T-cell (primary cell): ENCODE results near the gene CACNA1E. TPM values are rescaled to one million over a fixed set of nuclear protein-coding genes. Genes with fewer than 3 reads are reported as not detected.

Experiments used
- ATAC-seq, 4 experiments: fragments of 200-7000 bp in 3 of 4; fragments of 150-1000 bp in 1 of 4; cut with Tn5 transposase; replicated peaks in 1 of 4; 1 replicate in 3 of 4; 2 replicates in 1 of 4; pipeline ENCODE4 v1.10.0; 2021; ENCODE audit warnings: moderate library complexity in 3 of 4, mild to moderate bottlenecking in 2 of 4, moderate number of reproducible peaks in 1 of 4
- CTCF ChIA-PET, 2 donors: fragments of 300-600 bp; sonication (Branson Sonifier 250); formaldehyde crosslinking; loops; one replicate each; lab custom pipeline; 2022; ENCODE audit warnings: antibody characterized with exemption in 2 of 2; lab: Charles Lee
- POLR2A ChIA-PET, 2 donors: fragments of 300-600 bp; sonication (Branson Sonifier 250); formaldehyde crosslinking; loops; one replicate each; lab custom pipeline; 2022; ENCODE audit warnings: antibody characterized with exemption in 2 of 2; lab: Charles Lee
- DNase-seq, 35 experiments: peaks; one replicate each; pipeline versions ENCODE4 v3.0.0 to v3.0.0-alpha.2; 2013 to 2023
- H3K27ac ChIP-seq: one replicate; pipeline ENCODE4 v1.5.1; 2013; ENCODE audit warnings: low read length
- H3K27me3 ChIP-seq, 2 experiments: replicated peaks in 1 of 2; 1 replicate in 1 of 2; 2 replicates in 1 of 2; pipeline versions ENCODE4 v1.6.1 to v1.7.0; 2013; ENCODE audit warnings: low read length in 1 of 2, mixed read lengths in 1 of 2; ENCODE audit not compliant: control insufficient read depth in 2 of 2, insufficient read depth in 2 of 2; ENCODE audit errors: extremely low read depth in 1 of 2
- H3K36me3 ChIP-seq, 2 donors: 1 replicate in 1 of 2; 2 replicates in 1 of 2; pipeline versions ENCODE4 v1.6.1 to v1.7.0; 2013; ENCODE audit warnings: low read length in 1 of 2; ENCODE audit not compliant: control insufficient read depth in 2 of 2, insufficient read depth in 1 of 2; ENCODE audit errors: extremely low read depth in 1 of 2
- H3K4me1 ChIP-seq, 2 experiments: 1 replicate in 1 of 2; 2 replicates in 1 of 2; pipeline versions ENCODE4 v1.6.1 to v1.7.0; 2013; ENCODE audit warnings: low read length in 2 of 2, mixed read lengths in 1 of 2; ENCODE audit not compliant: insufficient read depth in 2 of 2, control insufficient read depth in 1 of 2; ENCODE audit errors: extremely low read depth in 1 of 2
- H3K4me3 ChIP-seq, 2 donors: 1 replicate in 1 of 2; 2 replicates in 1 of 2; pipeline versions ENCODE4 v1.5.1 to v1.7.0; 2013; ENCODE audit warnings: mild to moderate bottlenecking in 2 of 2, low read length in 1 of 2, moderate library complexity in 1 of 2; ENCODE audit not compliant: control insufficient read depth in 1 of 2; ENCODE audit errors: extremely low read depth in 1 of 2
- H3K9me3 ChIP-seq: 2 replicates; pipeline ENCODE4 v1.7.0; 2013
- H3K27ac Mint-ChIP-seq, 2 donors: one replicate each; pipeline ENCODE4 v1.8.0; 2020 to 2021; ENCODE audit warnings: mild to moderate bottlenecking in 2 of 2, mixed read lengths in 2 of 2
- H3K27me3 Mint-ChIP-seq, 2 donors: one replicate each; pipeline ENCODE4 v1.8.0; 2021 to 2022; ENCODE audit warnings: mixed read lengths in 2 of 2
- H3K36me3 Mint-ChIP-seq: one replicate; pipeline ENCODE4 v1.8.0; 2021; ENCODE audit warnings: mixed read lengths
- H3K4me1 Mint-ChIP-seq, 3 donors: one replicate each; pipeline ENCODE4 v1.8.0; 2020 to 2022; ENCODE audit warnings: mixed read lengths in 3 of 3, mild to moderate bottlenecking in 1 of 3
- H3K4me3 Mint-ChIP-seq, 3 donors: one replicate each; pipeline ENCODE4 v1.8.0; 2020 to 2022; ENCODE audit warnings: mild to moderate bottlenecking in 3 of 3, mixed read lengths in 3 of 3, moderate library complexity in 3 of 3
- H3K9me3 Mint-ChIP-seq, 3 donors: one replicate each; pipeline ENCODE4 v1.8.0; 2020 to 2022; ENCODE audit warnings: mixed read lengths in 3 of 3
- WGBS: methylation state at CpG from one replicate; pipeline ENCODE4 v1.1.5; 2013; ENCODE audit warnings: missing lambda C conversion rate; ENCODE audit not compliant: insufficient coverage; 5-methylcytosine and 5-hydroxymethylcytosine counted together
- total RNA-seq, 35 experiments: library from RNA in 6 of 35; stranded (reverse) in 6 of 35; fragments of 120-200 nt in 1 of 35; gene quantifications; one replicate each; pipeline versions ENCODE4 v1.2.1 to v1.2.4 and lab custom pipeline; 2013 to 2026

The CACNA1E gene
- total RNA-seq, 5 donors from 2014 or later (not counting 1 experiment from before 2014, with no cell fraction given): 0.03 to 0.10 (median 0.03) TPM; not detected in 2

DNA sequence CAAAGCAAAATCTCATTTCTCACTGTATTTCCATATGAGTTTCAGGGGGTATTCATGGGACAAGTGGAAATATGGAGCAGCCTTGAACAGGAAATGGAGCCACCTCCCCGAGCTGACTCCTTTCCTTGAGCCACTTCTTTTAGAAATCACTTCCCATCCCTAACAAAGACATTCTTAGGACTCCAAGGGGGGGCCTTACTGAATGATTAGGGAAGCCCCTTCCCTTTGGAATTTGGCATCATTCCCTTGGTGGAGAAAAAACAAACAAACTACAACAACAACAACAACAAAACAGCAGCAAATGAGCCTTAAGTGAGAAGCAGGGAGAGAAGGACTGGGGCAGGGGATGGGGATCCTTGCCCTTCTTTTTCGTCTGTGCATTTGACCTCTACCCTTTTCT, 299.9 kb downstream of the CACNA1E start:
- H3K4me1 Mint-ChIP-seq: no peaks in the 10 kb centered on the region
- no peak overlapping the region for H3K4me3 Mint-ChIP-seq
- CTCF ChIA-PET: no interaction called here
- no peak overlapping the region for H3K27ac Mint-ChIP-seq
- peaks cover 0 to 13% of the 10 kb centered on the region in 2 experiments for H3K27me3 ChIP-seq
- no peaks in the 10 kb centered on the region for H3K9me3 ChIP-seq
- ATAC-seq: no peak
- H3K4me3 ChIP-seq: no peak overlapping the region
- POLR2A ChIA-PET: no interaction called here
- peaks cover 0 to 5% (median 0%) of the 10 kb centered on the region in 3 donors for H3K9me3 Mint-ChIP-seq
- H3K27ac ChIP-seq: no peak overlapping the region
- DNase-seq: no peak
- no peaks in the 10 kb centered on the region for H3K4me1 ChIP-seq
- H3K36me3 Mint-ChIP-seq: no peaks in the 10 kb centered on the region
- WGBS: no CpG with 5 or more reads among the region's 2 CpGs
- H3K27me3 Mint-ChIP-seq: peaks cover 16 to 18% of the 10 kb centered on the region in 2 donors
- no peaks in the 10 kb centered on the region for H3K36me3 ChIP-seq

DNA sequence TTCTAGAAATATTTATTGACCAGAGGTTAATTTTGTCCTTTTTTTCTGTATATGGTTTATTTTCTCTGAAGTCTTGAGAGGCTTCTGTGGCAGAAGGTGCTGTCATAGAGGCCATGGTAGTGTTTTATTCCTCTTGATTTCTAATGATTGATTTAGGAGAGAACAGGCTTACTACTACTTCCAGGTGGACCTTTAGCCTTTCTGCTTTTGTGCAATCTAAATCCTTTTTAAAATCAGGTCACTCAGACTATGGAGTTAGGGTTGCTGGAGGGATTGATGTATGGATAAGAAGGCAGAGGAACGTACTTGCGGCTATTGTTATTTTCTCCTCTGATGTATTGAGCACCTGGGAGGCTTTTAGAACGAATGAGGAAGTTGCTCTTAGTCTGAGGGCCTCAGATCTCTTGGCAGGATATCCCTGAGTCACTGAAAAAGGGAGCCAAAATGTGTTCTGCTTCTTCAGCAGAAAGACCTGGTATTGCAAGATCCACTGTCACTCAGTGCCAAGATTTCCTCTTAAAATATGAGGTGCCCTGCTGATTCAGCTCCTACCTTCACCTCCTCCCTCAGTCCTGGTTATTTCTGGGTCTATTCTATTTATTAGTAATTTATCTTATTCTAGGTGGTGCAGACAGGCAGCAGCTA, 300.8 kb downstream of the CACNA1E start:
- no peak for DNase-seq
- H3K27me3 Mint-ChIP-seq: peaks cover 20 to 21% of the 10 kb centered on the region in 2 donors
- H3K36me3 ChIP-seq: no peaks in the 10 kb centered on the region
- H3K36me3 Mint-ChIP-seq: no peaks in the 10 kb centered on the region
- H3K4me3 Mint-ChIP-seq: no peak overlapping the region
- H3K27ac ChIP-seq: no peak overlapping the region
- no peaks in the 10 kb centered on the region for H3K9me3 ChIP-seq
- no peak for ATAC-seq
- H3K4me1 Mint-ChIP-seq: no peaks in the 10 kb centered on the region
- no peaks in the 10 kb centered on the region for H3K4me1 ChIP-seq
- no peak overlapping the region for H3K27ac Mint-ChIP-seq
- H3K27me3 ChIP-seq: peaks cover 0 to 11% of the 10 kb centered on the region in 2 experiments
- WGBS: 6% methylated on average over 3 of the region's 3 CpGs
- no peak overlapping the region for H3K4me3 ChIP-seq
- ChIA-PET POLR2A (no interaction called here), CTCF (no interaction called here)
- H3K9me3 Mint-ChIP-seq: peaks cover 0 to 5% (median 0%) of the 10 kb centered on the region in 3 donors

DNA sequence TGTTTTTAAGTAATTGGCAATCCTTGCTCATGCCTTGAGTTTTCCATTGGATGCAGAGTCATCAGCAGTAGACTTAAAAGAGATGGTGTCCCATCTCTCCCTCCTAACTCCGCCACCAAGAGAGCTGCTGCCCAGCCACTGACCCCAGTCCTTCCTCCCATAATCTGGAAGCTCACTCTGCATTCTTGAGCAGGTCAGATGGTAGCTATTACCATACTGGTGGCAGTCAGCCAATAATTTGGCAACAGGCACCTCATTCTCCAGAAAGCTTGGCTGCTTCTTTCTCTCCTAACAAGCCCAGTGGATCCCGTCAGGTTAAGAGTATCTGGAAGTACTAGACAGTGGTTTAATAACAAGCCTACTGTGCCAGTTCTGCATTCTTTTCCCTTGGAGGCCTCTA, 306.1 kb downstream of the CACNA1E start:
- H3K27ac ChIP-seq: no peak overlapping the region
- Mint-ChIP-seq H3K27me3 (peaks cover 11 to 31% of the 10 kb centered on the region in 2 donors), H3K4me3 (no peak overlapping the region), H3K4me1 (no peaks in the 10 kb centered on the region), H3K9me3 (peaks cover 0 to 5% (median 0%) of the 10 kb centered on the region in 3 donors), H3K27ac (no peak overlapping the region), H3K36me3 (no peaks in the 10 kb centered on the region)
- DNase-seq (no peak), ATAC-seq (no peak)
- H3K27me3 ChIP-seq: no peaks in the 10 kb centered on the region
- CTCF ChIA-PET: interaction anchor here in 1 of 2 donors (0.7 kb wide), 1 partner anchor 11 kb away, joined by 3 read pairs; no protein-coding TSS in a partner anchor
- H3K9me3 ChIP-seq: no peaks in the 10 kb centered on the region
- WGBS: no CpG with 5 or more reads among the region's 2 CpGs
- H3K4me1 ChIP-seq: no peaks in the 10 kb centered on the region
- POLR2A ChIA-PET: no interaction called here
- H3K36me3 ChIP-seq: no peaks in the 10 kb centered on the region
- no peak overlapping the region for H3K4me3 ChIP-seq

DNA sequence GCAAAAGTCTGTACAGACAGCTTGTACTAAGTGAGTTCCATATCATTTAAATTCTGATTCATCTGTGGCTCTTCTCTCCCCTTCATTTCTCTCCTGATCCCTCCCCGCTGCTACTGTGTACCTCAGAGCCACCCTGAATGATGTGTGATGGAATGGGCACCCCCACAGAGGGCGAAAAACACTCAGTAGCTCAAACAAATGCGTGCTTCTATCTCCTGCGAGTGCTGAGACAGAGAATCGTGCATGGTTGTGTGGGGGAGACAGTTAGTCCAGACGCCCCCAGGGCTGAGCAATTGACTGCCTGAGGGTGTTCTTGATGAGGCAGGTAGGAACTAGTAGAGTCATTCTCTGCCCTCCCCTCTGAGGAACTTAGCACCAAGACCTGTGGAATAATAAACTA, 308.4 kb downstream of the CACNA1E start:
- Mint-ChIP-seq H3K27me3 (peaks cover 13 to 27% of the 10 kb centered on the region in 2 donors), H3K4me1 (no peaks in the 10 kb centered on the region), H3K36me3 (no peaks in the 10 kb centered on the region), H3K4me3 (no peak overlapping the region), H3K27ac (no peak overlapping the region), H3K9me3 (peaks cover 0 to 5% (median 0%) of the 10 kb centered on the region in 3 donors)
- DNase-seq (no peak), ATAC-seq (no peak)
- Histone ChIP-seq H3K36me3 (no peaks in the 10 kb centered on the region), H3K9me3 (no peaks in the 10 kb centered on the region), H3K4me1 (no peaks in the 10 kb centered on the region), H3K4me3 (no peak overlapping the region), H3K27ac (no peak overlapping the region), H3K27me3 (no peaks in the 10 kb centered on the region)
- WGBS: 70% methylated on average over 2 of the region's 6 CpGs
- POLR2A ChIA-PET: interaction anchor here in 1 of 2 donors (0.6 kb wide), 1 partner anchor 182 kb away, joined by 3 read pairs; no protein-coding TSS in a partner anchor
- CTCF ChIA-PET: no interaction called here

DNA sequence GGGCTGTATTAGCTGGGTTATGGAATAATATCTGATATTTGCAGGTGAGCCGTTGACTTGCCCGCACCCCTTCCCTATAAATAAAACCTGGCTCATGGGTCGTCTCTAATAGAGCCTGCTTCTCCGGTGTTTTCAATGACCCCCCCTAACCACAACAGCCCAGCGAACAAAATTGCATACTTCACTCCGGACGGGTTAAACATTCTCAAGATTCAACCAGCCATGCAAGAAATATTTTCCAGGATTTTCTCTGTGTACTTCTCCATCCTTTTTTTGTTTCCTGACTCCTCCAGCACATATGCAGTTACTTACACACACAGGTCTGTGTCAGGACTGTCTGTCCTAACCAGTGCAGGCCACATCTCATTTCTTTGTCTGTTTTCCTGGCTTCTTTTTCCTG, 310.5 kb downstream of the CACNA1E start:
- Mint-ChIP-seq H3K4me3 (no peak overlapping the region), H3K9me3 (no peaks in the 10 kb centered on the region), H3K27me3 (peaks cover 12 to 25% of the 10 kb centered on the region in 2 donors), H3K4me1 (no peaks in the 10 kb centered on the region), H3K36me3 (no peaks in the 10 kb centered on the region), H3K27ac (no peak overlapping the region)
- ChIA-PET CTCF (no interaction called here), POLR2A (no interaction called here)
- Histone ChIP-seq H3K4me3 (no peak overlapping the region), H3K36me3 (no peaks in the 10 kb centered on the region), H3K27me3 (peaks cover 0 to under 1% of the 10 kb centered on the region in 2 experiments), H3K27ac (no peak overlapping the region), H3K9me3 (no peaks in the 10 kb centered on the region), H3K4me1 (no peaks in the 10 kb centered on the region)
- 92% methylated on average over 7 of the region's 7 CpGs for WGBS
- ATAC-seq (no peak), DNase-seq (no peak)

DNA sequence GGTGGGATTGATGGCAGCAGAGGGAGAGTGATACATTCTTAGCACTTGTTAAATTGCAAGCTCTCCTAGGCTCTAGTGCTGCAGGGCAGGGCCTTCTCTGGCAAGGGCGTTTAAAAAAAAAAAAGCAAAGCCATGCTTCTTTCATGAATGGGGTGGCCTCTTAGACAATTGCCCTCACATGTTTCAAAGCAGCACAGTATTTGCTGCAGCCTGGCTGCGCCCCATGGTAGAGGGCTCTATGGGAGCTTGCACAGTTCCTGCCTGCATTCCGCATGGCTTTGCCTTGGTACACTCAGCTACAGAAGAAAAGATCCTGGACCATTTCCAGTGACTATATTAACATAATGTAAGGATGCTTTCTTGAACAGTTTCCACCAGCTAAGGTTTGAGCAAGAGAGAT, 311.0 kb downstream of the CACNA1E start:
- no peaks in the 10 kb centered on the region for H3K4me1 Mint-ChIP-seq
- no peak for DNase-seq
- WGBS: 100% methylated on average over 2 of the region's 3 CpGs
- H3K9me3 Mint-ChIP-seq: no peaks in the 10 kb centered on the region
- Histone ChIP-seq H3K27ac (no peak overlapping the region), H3K4me1 (no peaks in the 10 kb centered on the region), H3K4me3 (no peak overlapping the region), H3K36me3 (no peaks in the 10 kb centered on the region), H3K9me3 (no peaks in the 10 kb centered on the region), H3K27me3 (peaks cover 0 to 6% of the 10 kb centered on the region in 2 experiments)
- H3K4me3 Mint-ChIP-seq: no peak overlapping the region
- ATAC-seq: no peak
- CTCF ChIA-PET: no interaction called here
- POLR2A ChIA-PET: no interaction called here
- peaks cover 15 to 26% of the 10 kb centered on the region in 2 donors for H3K27me3 Mint-ChIP-seq
- H3K27ac Mint-ChIP-seq: no peak overlapping the region
- no peaks in the 10 kb centered on the region for H3K36me3 Mint-ChIP-seq
